Naive thymus-derived CD4-positive, alpha-beta T cell (primary cell): ENCODE results near the gene SLC22A23. TPM values are rescaled to one million over a fixed set of nuclear protein-coding genes. Genes with fewer than 3 reads are reported as not detected.
A peak's percentile ranks its signal among the peaks of the same experiment; 100 is the strongest.

Experiments
- ATAC-seq: fragments of 150-1000 bp; cut with Tn5 transposase; 2 replicates; pipeline ENCODE4 v1.10.0; 2021; ENCODE audit warnings: mild to moderate bottlenecking, moderate library complexity
- CTCF ChIA-PET: fragments of 350-600 bp; sonication (Branson Sonifier 250); formaldehyde crosslinking; loops from one replicate; lab custom pipeline; 2021; ENCODE audit warnings: antibody characterized with exemption; lab: Charles Lee
- POLR2A ChIA-PET: fragments of 350-600 bp; sonication (Branson Sonifier 250); formaldehyde crosslinking; loops from one replicate; lab custom pipeline; 2021; ENCODE audit warnings: antibody characterized with exemption, inconsistent platforms; lab: Charles Lee
- DNase-seq, 9 donors: peaks; one replicate each; pipeline versions ENCODE4 v3.0.0 to v3.0.0-alpha.2; 2020 to 2022; ENCODE audit warnings: mixed read lengths in 1 of 9
- H3K27ac ChIP-seq: one replicate; pipeline ENCODE4 v1.7.0; 2013; ENCODE audit warnings: mild to moderate bottlenecking, low read depth, low read length, moderate library complexity
- H3K27me3 ChIP-seq, 2 donors: one replicate each; pipeline ENCODE4 v1.7.0; 2013; ENCODE audit warnings: low read length in 2 of 2, mild to moderate bottlenecking in 2 of 2, moderate library complexity in 2 of 2; ENCODE audit not compliant: control insufficient read depth in 2 of 2, insufficient read depth in 2 of 2
- H3K36me3 ChIP-seq, 3 experiments: 1 replicate in 2 of 3; 2 replicates in 1 of 3; pipeline ENCODE4 v1.7.0; 2013; ENCODE audit warnings: low read length in 3 of 3, mild to moderate bottlenecking in 3 of 3, moderate library complexity in 1 of 3; ENCODE audit not compliant: insufficient read depth in 3 of 3, control insufficient read depth in 2 of 3
- H3K4me1 ChIP-seq, 2 donors: one replicate each; pipeline ENCODE4 v1.7.0; 2013; ENCODE audit warnings: low read length in 2 of 2, mild to moderate bottlenecking in 2 of 2, moderate library complexity in 1 of 2; ENCODE audit not compliant: control insufficient read depth in 2 of 2, insufficient read depth in 2 of 2
- H3K4me3 ChIP-seq: 2 replicates; pipeline ENCODE4 v1.7.0; 2013; ENCODE audit warnings: mild to moderate bottlenecking, low read length
- H3K9me3 ChIP-seq, 3 experiments: 1 replicate in 2 of 3; 2 replicates in 1 of 3; pipeline ENCODE4 v1.7.0; 2013; ENCODE audit warnings: low read length in 3 of 3; ENCODE audit not compliant: control insufficient read depth in 2 of 3
- H3K27ac Mint-ChIP-seq, 9 donors: one replicate each; pipeline ENCODE4 v1.8.0; 2020 to 2022; ENCODE audit warnings: mixed read lengths in 9 of 9, mild to moderate bottlenecking in 8 of 9, moderate library complexity in 5 of 9, inconsistent platforms in 2 of 9
- H3K27me3 Mint-ChIP-seq, 5 donors: one replicate each; pipeline ENCODE4 v1.8.0; 2021 to 2022; ENCODE audit warnings: mixed read lengths in 5 of 5, mild to moderate bottlenecking in 1 of 5
- H3K36me3 Mint-ChIP-seq, 5 donors: one replicate each; pipeline ENCODE4 v1.8.0; 2020 to 2022; ENCODE audit warnings: mixed read lengths in 5 of 5, mild to moderate bottlenecking in 3 of 5, inconsistent platforms in 1 of 5
- H3K4me1 Mint-ChIP-seq, 7 donors: one replicate each; pipeline ENCODE4 v1.8.0; 2020 to 2022; ENCODE audit warnings: mixed read lengths in 7 of 7, mild to moderate bottlenecking in 3 of 7, inconsistent platforms in 1 of 7
- H3K4me3 Mint-ChIP-seq, 10 donors: one replicate each; pipeline ENCODE4 v1.8.0; 2020 to 2022; ENCODE audit warnings: mild to moderate bottlenecking in 10 of 10, mixed read lengths in 10 of 10, moderate library complexity in 6 of 10, inconsistent platforms in 2 of 10
- H3K9me3 Mint-ChIP-seq, 11 donors: one replicate each; pipeline ENCODE4 v1.8.0; 2020 to 2022; ENCODE audit warnings: mixed read lengths in 11 of 11, mild to moderate bottlenecking in 4 of 11, inconsistent platforms in 1 of 11, moderate library complexity in 1 of 11
- intact Hi-C, 2 donors: fragments of 100-400 bp; cut with micrococcal nuclease; formaldehyde crosslinking; loops; one replicate each; pipeline ENCODE4 v1.15.1; 2023
- polyA plus RNA-seq, 2 donors: library from polyadenylated mRNA; unstranded; fragments of 300-500 nt; fragmentation: Illumina TruSeq; gene quantifications; one replicate each; pipeline ENCODE4 v1.2.3, GENCODE V29; 2021
- total RNA-seq, 6 experiments: library from RNA in 5 of 6; stranded (reverse) in 5 of 6; gene quantifications; 1 replicate in 5 of 6; 2 replicates in 1 of 6; pipeline ENCODE4 v1.2.3 and lab custom pipeline; 2021 to 2026

The SLC22A23 gene
- total and polyA plus RNA-seq, 7 experiments from 2014 or later = 1.1 to 23.8 (median 13.6) TPM

DNA sequence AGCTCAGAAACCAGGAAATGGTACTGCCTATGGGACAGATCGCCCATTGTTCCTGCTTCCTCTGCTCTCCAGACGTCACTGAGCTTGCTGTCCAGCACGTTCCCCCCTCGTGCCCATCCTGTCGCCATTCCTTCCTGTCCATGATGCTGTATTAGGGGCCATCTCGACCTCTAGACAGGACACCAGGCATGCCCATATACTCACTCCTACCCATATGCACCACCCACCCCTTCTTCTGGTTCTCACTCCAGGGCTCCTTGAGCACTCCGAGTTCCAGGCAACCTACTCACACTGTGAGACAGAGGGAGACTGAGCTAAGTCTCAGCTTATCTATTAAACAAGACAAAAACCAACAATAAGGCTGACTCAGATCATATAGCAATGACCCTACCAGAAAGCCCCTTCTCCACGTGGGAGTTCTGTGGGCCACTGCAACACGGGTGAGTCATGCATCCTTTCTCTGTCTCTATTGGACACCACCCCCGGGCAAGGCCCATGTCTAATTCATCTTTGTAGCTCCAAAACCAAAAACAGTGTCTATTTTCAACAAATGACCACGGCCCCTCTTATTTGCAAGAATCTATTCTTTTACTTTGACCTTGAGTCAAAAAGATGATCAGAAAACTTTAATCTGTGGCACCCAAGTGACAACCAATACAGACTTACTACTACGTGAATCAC is 132.4 kb downstream of the SLC22A23 start:
- Mint-ChIP-seq H3K9me3 (no peaks in the 10 kb centered on the region), H3K27ac (peak overlapping the region in 2 of 9 donors; percentile 19 to 79), H3K36me3 (peaks cover 0 to 22% (median 10%) of the 10 kb centered on the region in 5 donors), H3K4me1 (peaks cover 0 to 19% (median 7%) of the 10 kb centered on the region in 7 donors), H3K4me3 (no peak overlapping the region), H3K27me3 (peaks cover 0 to 3% (median 0%) of the 10 kb centered on the region in 5 donors)
- Histone ChIP-seq H3K27me3 (no peaks in the 10 kb centered on the region), H3K4me3 (no peak overlapping the region), H3K27ac (no peak overlapping the region), H3K4me1 (no peaks in the 10 kb centered on the region), H3K9me3 (no peaks in the 10 kb centered on the region), H3K36me3 (peaks cover 0 to 4% (median 0%) of the 10 kb centered on the region in 3 experiments)
- DNase-seq (no peak), ATAC-seq (peak; percentile 29)
- POLR2A ChIA-PET = no interaction called here
- CTCF ChIA-PET = interaction anchor here (0.6 kb wide), 1 partner anchor 609 kb away, joined by 5 read pairs; no protein-coding TSS in a partner anchor
- intact Hi-C loops = no loop called here

- H3K27me3 Mint-ChIP-seq = peaks cover 0 to 4% (median 0%) of the 10 kb centered on the region in 5 donors
- H3K27me3 ChIP-seq = no peaks in the 10 kb centered on the region
- intact Hi-C loops = no loop called here
- no peaks in the 10 kb centered on the region for H3K9me3 ChIP-seq
- ChIA-PET CTCF (interaction anchor here (0.6 kb wide), 2 partner anchors 609 to 654 kb away, joined by 3 to 5 read pairs; no protein-coding TSS in a partner anchor), POLR2A (interaction anchor here (0.5 kb wide), 1 partner anchor 13 kb away, joined by 3 read pairs; no protein-coding TSS in a partner anchor)
- peak overlapping the region in 1 of 9 donors; percentile 34 for H3K27ac Mint-ChIP-seq
- DNase-seq (no peak), ATAC-seq (peak; percentile 14)
- peaks cover 0 to 22% (median 10%) of the 10 kb centered on the region in 5 donors for H3K36me3 Mint-ChIP-seq
- H3K9me3 Mint-ChIP-seq = no peaks in the 10 kb centered on the region
- no peak overlapping the region for H3K4me3 ChIP-seq
- H3K4me1 ChIP-seq = peaks cover 0 to 2% of the 10 kb centered on the region in 2 donors
- no peak overlapping the region for H3K4me3 Mint-ChIP-seq
- peaks cover 0 to 4% (median 0%) of the 10 kb centered on the region in 3 experiments for H3K36me3 ChIP-seq
- peaks cover 1 to 26% (median 13%) of the 10 kb centered on the region in 7 donors for H3K4me1 Mint-ChIP-seq
- no peak overlapping the region for H3K27ac ChIP-seq
Measured at GRCh38 chr6:3323696-3324261, 133.1 kb downstream of the SLC22A23 start.

GRCh38 chr6:3323148-3323547 is 133.7 kb downstream of the SLC22A23 start:
- H3K36me3 ChIP-seq = peaks cover 0 to 4% (median 0%) of the 10 kb centered on the region in 3 experiments
- Mint-ChIP-seq H3K4me1 (peaks cover 8 to 32% (median 20%) of the 10 kb centered on the region in 7 donors), H3K9me3 (no peaks in the 10 kb centered on the region), H3K4me3 (no peak overlapping the region), H3K27ac (no peak overlapping the region), H3K27me3 (peaks cover 0 to 10% (median 0%) of the 10 kb centered on the region in 5 donors), H3K36me3 (peaks cover 0 to 22% (median 10%) of the 10 kb centered on the region in 5 donors)
- H3K4me1 ChIP-seq = peaks cover 3 to 9% of the 10 kb centered on the region in 2 donors
- no peaks in the 10 kb centered on the region for H3K9me3 ChIP-seq
- POLR2A ChIA-PET = interaction anchor here (0.5 to 0.6 kb wide), 2 partner anchors 14 to 62 kb away, joined by 3 read pairs; no protein-coding TSS in a partner anchor
- CTCF ChIA-PET = interaction anchor here (0.6 kb wide), 2 partner anchors 91 to 655 kb away, joined by 3 read pairs; no protein-coding TSS in a partner anchor
- intact Hi-C loops = no loop called here
- no peak overlapping the region for H3K4me3 ChIP-seq
- H3K27me3 ChIP-seq = no peaks in the 10 kb centered on the region
- DNase-seq (no peak), ATAC-seq (no peak)
- no peak overlapping the region for H3K27ac ChIP-seq

DNA sequence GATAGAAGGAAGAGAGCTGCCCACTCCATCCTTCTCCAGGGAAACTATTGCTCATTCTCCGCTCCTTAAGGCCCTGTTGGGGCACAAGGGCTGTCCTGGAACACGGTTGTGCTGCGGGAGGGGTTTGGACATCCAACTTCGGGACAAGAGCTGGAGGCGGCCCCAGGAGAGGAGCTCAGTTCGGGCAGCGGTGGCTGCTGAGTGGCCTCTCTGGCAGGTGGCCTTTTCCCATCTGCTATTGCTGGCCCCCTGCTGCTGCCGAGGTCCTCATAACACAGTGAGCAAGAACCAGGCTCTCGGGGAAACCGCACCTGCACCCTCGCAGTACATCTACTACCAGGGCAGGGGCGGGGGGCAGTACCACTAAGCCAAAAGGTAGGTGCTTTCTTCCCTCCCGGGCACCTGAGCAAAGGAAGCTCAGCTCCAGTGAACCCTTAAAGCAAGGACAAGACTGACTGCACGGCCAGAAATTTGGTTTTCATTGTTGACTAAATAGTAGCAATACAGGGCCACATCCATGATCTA is 134.4 kb downstream of the SLC22A23 start:
- intact Hi-C loops = no loop called here
- peak overlapping the region in 1 of 9 donors; percentile 39 for H3K27ac Mint-ChIP-seq
- DNase-seq = no peak
- H3K9me3 ChIP-seq = no peaks in the 10 kb centered on the region
- H3K4me3 ChIP-seq = no peak overlapping the region
- peaks cover 12 to 39% (median 27%) of the 10 kb centered on the region in 7 donors for H3K4me1 Mint-ChIP-seq
- no peak overlapping the region for H3K4me3 Mint-ChIP-seq
- peaks cover 0 to 13% (median 0%) of the 10 kb centered on the region in 5 donors for H3K27me3 Mint-ChIP-seq
- peaks cover 7 to 16% of the 10 kb centered on the region in 2 donors for H3K4me1 ChIP-seq
- peaks cover 0 to 22% (median 8%) of the 10 kb centered on the region in 5 donors for H3K36me3 Mint-ChIP-seq
- POLR2A ChIA-PET = interaction anchor here (0.6 kb wide), 1 partner anchor 62 kb away, joined by 3 read pairs; no protein-coding TSS in a partner anchor
- CTCF ChIA-PET = interaction anchor here (0.6 kb wide), 1 partner anchor 92 kb away, joined by 3 read pairs; no protein-coding TSS in a partner anchor
- H3K36me3 ChIP-seq = peaks cover 0 to 4% (median 0%) of the 10 kb centered on the region in 3 experiments
- ATAC-seq = no peak
- no peaks in the 10 kb centered on the region for H3K9me3 Mint-ChIP-seq
- no peak overlapping the region for H3K27ac ChIP-seq
- no peaks in the 10 kb centered on the region for H3K27me3 ChIP-seq

- Mint-ChIP-seq H3K27me3 (peaks cover 0 to 13% (median 0%) of the 10 kb centered on the region in 5 donors), H3K36me3 (peaks cover 0 to 22% (median 8%) of the 10 kb centered on the region in 5 donors), H3K9me3 (no peaks in the 10 kb centered on the region), H3K27ac (peak overlapping the region in 2 of 9 donors; percentile 67 to 76), H3K4me3 (no peak overlapping the region), H3K4me1 (peaks cover 12 to 45% (median 32%) of the 10 kb centered on the region in 7 donors)
- ATAC-seq (no peak), DNase-seq (no peak)
- Histone ChIP-seq H3K27me3 (no peaks in the 10 kb centered on the region), H3K4me3 (no peak overlapping the region), H3K4me1 (peaks cover 7 to 21% of the 10 kb centered on the region in 2 donors), H3K36me3 (peaks cover 0 to 4% (median 0%) of the 10 kb centered on the region in 3 experiments), H3K27ac (no peak overlapping the region), H3K9me3 (no peaks in the 10 kb centered on the region)
- ChIA-PET CTCF (no interaction called here), POLR2A (no interaction called here)
- intact Hi-C loops = no loop called here
Measured at GRCh38 chr6:3321875-3322274, 135.0 kb downstream of the SLC22A23 start.

GRCh38 chr6:3321042-3321441 is 135.8 kb downstream of the SLC22A23 start:
- Mint-ChIP-seq H3K27ac (peak overlapping the region in 2 of 9 donors; percentile 16 to 67), H3K4me1 (peaks cover 12 to 43% (median 31%) of the 10 kb centered on the region in 7 donors), H3K36me3 (peaks cover 0 to 25% (median 8%) of the 10 kb centered on the region in 5 donors), H3K4me3 (no peak overlapping the region), H3K9me3 (no peaks in the 10 kb centered on the region), H3K27me3 (peaks cover 0 to 16% (median 0%) of the 10 kb centered on the region in 5 donors)
- CTCF ChIA-PET = no interaction called here
- no peak for ATAC-seq
- H3K4me1 ChIP-seq = peaks cover 7 to 24% of the 10 kb centered on the region in 2 donors
- intact Hi-C loops = no loop called here
- H3K36me3 ChIP-seq = peaks cover 0 to 4% (median 0%) of the 10 kb centered on the region in 3 experiments
- H3K27ac ChIP-seq = no peak overlapping the region
- no peaks in the 10 kb centered on the region for H3K9me3 ChIP-seq
- DNase-seq = no peak
- no peak overlapping the region for H3K4me3 ChIP-seq
- POLR2A ChIA-PET = no interaction called here
- H3K27me3 ChIP-seq = no peaks in the 10 kb centered on the region
